Neural cell (in vitro differentiated cells): ENCODE results near the gene CLDN6. TPM values are rescaled to one million over a fixed set of nuclear protein-coding genes. Genes with fewer than 3 reads are reported as not detected.

Source experiments
- H2AFZ ChIP-seq: fragments of 200-600, 300-800 bp; sonication (generic), shearing (Covaris generic); 2 replicates; pipeline ENCODE4 v1.6.0; 2014; ENCODE audit warnings: low read depth, mild to moderate bottlenecking, antibody characterized with exemption, low read length, moderate library complexity
- H3F3A ChIP-seq: fragments of 200-600 bp; shearing (Covaris generic); 2 replicates; pipeline ENCODE4 v1.6.1; 2016; ENCODE audit warnings: mild to moderate bottlenecking, moderate library complexity, mixed read lengths, antibody characterized with exemption, low read length; ENCODE audit not compliant: insufficient read depth, poor library complexity, severe bottlenecking
- H3K27ac ChIP-seq: fragments of 200-600, 300-800 bp; sonication (generic), shearing (Covaris generic); 2 replicates; pipeline ENCODE4 v1.5.1; 2014; ENCODE audit warnings: mild to moderate bottlenecking, low read length, moderate library complexity
- H3K27me3 ChIP-seq: fragments of 300-800, 200-600 bp; sonication (generic), shearing (Covaris generic); 2 replicates; pipeline ENCODE4 v1.6.0; 2014; ENCODE audit warnings: mild to moderate bottlenecking, low read depth, low read length, moderate library complexity; ENCODE audit not compliant: insufficient read depth
- H3K36me3 ChIP-seq: fragments of 300-800, 200-600 bp; sonication (generic), shearing (Covaris generic); 2 replicates; pipeline ENCODE4 v1.5.1; 2014; ENCODE audit warnings: mild to moderate bottlenecking, antibody characterized with exemption, low read length, moderate library complexity; ENCODE audit not compliant: insufficient read depth
- H3K4me2 ChIP-seq: fragments of 300-800, 200-600 bp; sonication (generic), shearing (Covaris generic); 2 replicates; pipeline ENCODE4 v1.6.0; 2014; ENCODE audit warnings: mild to moderate bottlenecking, low read length
- H3K4me3 ChIP-seq: fragments of 300-800, 200-600 bp; sonication (generic), shearing (Covaris generic); 2 replicates; pipeline ENCODE4 v1.5.1; 2014; ENCODE audit warnings: mild to moderate bottlenecking, low read length, moderate library complexity
- H3K79me2 ChIP-seq: fragments of 200-600 bp; shearing (Covaris generic); replicated peaks from 2 replicates; pipeline ENCODE4 v1.6.0; 2014; ENCODE audit warnings: mild to moderate bottlenecking, low read length, moderate library complexity; ENCODE audit not compliant: insufficient read depth
- H3K9ac ChIP-seq: fragments of 300-800, 200-600 bp; sonication (generic), shearing (Covaris generic); 2 replicates; pipeline ENCODE4 v1.6.1; 2016; ENCODE audit warnings: mild to moderate bottlenecking, low read length, mixed read lengths
- H3K9me2 ChIP-seq: fragments of 200-600 bp; shearing (Covaris generic); 2 replicates; pipeline ENCODE4 v1.6.1; 2016; ENCODE audit warnings: mild to moderate bottlenecking, low read length, mixed read lengths; ENCODE audit not compliant: insufficient read depth
- H3K9me3 ChIP-seq: fragments of 200-600, 300-800 bp; sonication (generic), shearing (Covaris generic); 2 replicates; pipeline ENCODE4 v1.6.1; 2016; ENCODE audit warnings: mild to moderate bottlenecking, mixed run types, low read length, moderate library complexity, mixed read lengths
- H4K20me1 ChIP-seq: fragments of 200-600 bp; shearing (Covaris generic); 2 replicates; pipeline ENCODE4 v1.6.1; 2016; ENCODE audit warnings: mild to moderate bottlenecking, mixed run types; ENCODE audit not compliant: insufficient read depth
- EP300 ChIP-seq: fragments of 450-650 bp; conservative IDR thresholded peaks from 2 replicates; pipeline ENCODE4 v1.6.1; 2014; ENCODE audit warnings: antibody characterized with exemption, mild to moderate bottlenecking, moderate library complexity; ENCODE audit not compliant: poor library complexity, severe bottlenecking
- EZH2 ChIP-seq: fragments of 200-600, 300-800 bp; shearing (Covaris generic), sonication (generic); IDR thresholded peaks from 2 replicates; pipeline ENCODE4 v1.6.1; 2014; ENCODE audit warnings: antibody characterized with exemption, low read length, borderline replicate concordance, mild to moderate bottlenecking; ENCODE audit not compliant: insufficient read depth, poor library complexity, severe bottlenecking
- MXI1 ChIP-seq: fragments of 450-650 bp; conservative IDR thresholded peaks from 2 replicates; pipeline ENCODE4 v1.6.1; 2014; ENCODE audit warnings: antibody characterized with exemption, mild to moderate bottlenecking; ENCODE audit not compliant: poor library complexity, severe bottlenecking
- POLR2AphosphoS5 ChIP-seq: IDR thresholded peaks from 2 replicates; pipeline ENCODE4 v1.6.1; 2012
- RAD21 ChIP-seq: fragments of 450-650 bp; conservative IDR thresholded peaks from 2 replicates; pipeline ENCODE4 v1.6.1; 2014; ENCODE audit warnings: antibody characterized with exemption, mild to moderate bottlenecking, moderate library complexity
- REST ChIP-seq: IDR thresholded peaks from 2 replicates; pipeline ENCODE4 v1.6.1; 2012; ENCODE audit warnings: borderline replicate concordance
- SMC3 ChIP-seq: fragments of 450-650 bp; conservative IDR thresholded peaks from 2 replicates; pipeline ENCODE4 v1.6.1; 2014; ENCODE audit warnings: antibody characterized with exemption, mild to moderate bottlenecking, moderate library complexity; ENCODE audit not compliant: poor library complexity
- TAF1 ChIP-seq: IDR thresholded peaks from 2 replicates; pipeline ENCODE4 v1.6.1; 2012; ENCODE audit warnings: low read depth
- polyA plus RNA-seq: library from polyadenylated mRNA; depleted of rRNA; stranded (reverse); fragments of >200 nt; gene quantifications from 2 replicates; pipeline ENCODE4 v1.2.3, GENCODE V29; 2014
- TF ChIP-seq, protein P1 (sequence below): fragments of 450-650 bp; IDR thresholded peaks from 2 replicates; pipeline ENCODE4 v1.5.1; 2014; ENCODE audit warnings: antibody characterized with exemption, mild to moderate bottlenecking, moderate library complexity; ENCODE audit not compliant: poor library complexity, severe bottlenecking

CLDN6 gene
- polyA plus RNA-seq, 1 donor from 2014 or later, result not detected

DNA sequence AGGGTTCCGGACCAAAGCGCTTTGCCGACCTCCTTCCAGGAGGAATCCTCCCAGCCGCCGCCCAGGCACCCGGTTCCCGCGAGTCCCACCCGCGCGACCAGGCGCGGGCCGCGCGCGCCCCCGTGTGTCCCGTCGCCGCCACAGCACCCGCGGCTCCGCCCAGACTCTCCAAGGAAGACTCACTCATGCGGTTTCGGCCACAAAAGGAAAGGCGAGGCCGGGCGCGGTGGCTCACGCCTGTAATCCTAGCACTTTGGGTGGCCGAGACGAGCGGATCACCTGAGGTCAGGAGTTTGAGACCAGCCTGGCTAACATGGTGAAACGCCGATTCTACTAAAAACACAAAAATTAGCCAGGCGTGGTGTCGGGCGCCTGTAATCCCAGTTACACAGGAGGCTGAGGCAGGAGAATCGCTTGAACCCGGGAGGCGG, 34.3 kb downstream of the CLDN6 start:
- TF ChIP-seq, protein P1, sequence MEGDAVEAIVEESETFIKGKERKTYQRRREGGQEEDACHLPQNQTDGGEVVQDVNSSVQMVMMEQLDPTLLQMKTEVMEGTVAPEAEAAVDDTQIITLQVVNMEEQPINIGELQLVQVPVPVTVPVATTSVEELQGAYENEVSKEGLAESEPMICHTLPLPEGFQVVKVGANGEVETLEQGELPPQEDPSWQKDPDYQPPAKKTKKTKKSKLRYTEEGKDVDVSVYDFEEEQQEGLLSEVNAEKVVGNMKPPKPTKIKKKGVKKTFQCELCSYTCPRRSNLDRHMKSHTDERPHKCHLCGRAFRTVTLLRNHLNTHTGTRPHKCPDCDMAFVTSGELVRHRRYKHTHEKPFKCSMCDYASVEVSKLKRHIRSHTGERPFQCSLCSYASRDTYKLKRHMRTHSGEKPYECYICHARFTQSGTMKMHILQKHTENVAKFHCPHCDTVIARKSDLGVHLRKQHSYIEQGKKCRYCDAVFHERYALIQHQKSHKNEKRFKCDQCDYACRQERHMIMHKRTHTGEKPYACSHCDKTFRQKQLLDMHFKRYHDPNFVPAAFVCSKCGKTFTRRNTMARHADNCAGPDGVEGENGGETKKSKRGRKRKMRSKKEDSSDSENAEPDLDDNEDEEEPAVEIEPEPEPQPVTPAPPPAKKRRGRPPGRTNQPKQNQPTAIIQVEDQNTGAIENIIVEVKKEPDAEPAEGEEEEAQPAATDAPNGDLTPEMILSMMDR, result peak; percentile 92
- peak; percentile 18 for TF ChIP-seq EP300
- no peak for TF ChIP-seq MXI1
- no peak for TF ChIP-seq POLR2AphosphoS5
- TF ChIP-seq TAF1, result no peak
- TF ChIP-seq EZH2, result no peak
- peak; percentile 77 for TF ChIP-seq RAD21
- no peak for TF ChIP-seq REST
- peak; percentile 68 for TF ChIP-seq SMC3
- Histone ChIP-seq H4K20me1 (no peaks in the 10 kb centered on the region), H3K9me2 (no peaks in the 10 kb centered on the region), H3K4me2 (no peak overlapping the region), H3K4me3 (peak overlapping the region; percentile 28), H2AFZ (no peak overlapping the region), H3K36me3 (no peaks in the 10 kb centered on the region), H3K9ac (no peak overlapping the region), H3F3A (no peaks in the 10 kb centered on the region), H3K27ac (no peak overlapping the region), H3K27me3 (no peaks in the 10 kb centered on the region), H3K79me2 (no peaks in the 10 kb centered on the region), H3K9me3 (no peaks in the 10 kb centered on the region)

DNA sequence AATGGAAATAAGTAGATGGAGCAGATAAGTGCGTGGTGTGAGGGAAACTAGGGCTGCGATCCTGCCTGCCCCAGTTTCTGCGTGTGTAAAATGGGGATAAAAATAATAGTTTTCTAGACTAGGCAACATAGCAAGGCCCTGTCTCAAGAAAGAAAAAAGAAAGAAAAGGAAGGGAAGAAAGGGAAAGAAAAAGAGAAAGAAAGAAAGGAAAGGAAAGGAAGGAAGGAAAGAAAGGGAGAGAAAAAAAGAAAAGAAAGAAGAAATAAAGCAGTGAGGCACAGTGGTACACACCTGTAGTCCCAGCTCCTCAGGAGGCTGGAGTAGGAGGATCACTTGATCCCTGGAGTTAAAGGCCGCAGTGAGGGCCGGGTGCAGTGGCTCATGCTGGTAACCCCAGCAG, 35.6 kb downstream of the CLDN6 start:
- Histone ChIP-seq H3K9me2 (no peaks in the 10 kb centered on the region), H4K20me1 (no peaks in the 10 kb centered on the region), H3K27me3 (no peaks in the 10 kb centered on the region), H3K4me3 (no peak overlapping the region), H3K79me2 (no peaks in the 10 kb centered on the region), H3K36me3 (no peaks in the 10 kb centered on the region), H3K27ac (no peak overlapping the region), H2AFZ (no peak overlapping the region), H3F3A (no peaks in the 10 kb centered on the region), H3K4me2 (no peak overlapping the region), H3K9me3 (no peaks in the 10 kb centered on the region), H3K9ac (no peak overlapping the region)
- TF ChIP-seq EP300, result no peak
- no peak for TF ChIP-seq EZH2
- no peak for TF ChIP-seq REST
- TF ChIP-seq, protein P1, result no peak
- TF ChIP-seq RAD21, result no peak
- no peak for TF ChIP-seq POLR2AphosphoS5
- no peak for TF ChIP-seq MXI1
- no peak for TF ChIP-seq SMC3
- no peak for TF ChIP-seq TAF1
